HL-60/S4 treated with phorbol 12-myristate 13-acetate at 8.2 ng/mL for 4 days and 3 days (cell line): ENCODE data around the gene PLXNA4.

Experiments used
- in situ Hi-C: fragments of 300-500 bp; cut with MboI; formaldehyde crosslinking; loops from 2 replicates; pipeline ENCODE4 v1.15.0; 2022; ENCODE audit warnings: low sequenced_read_pairs

PLXNA4 gene

DNA sequence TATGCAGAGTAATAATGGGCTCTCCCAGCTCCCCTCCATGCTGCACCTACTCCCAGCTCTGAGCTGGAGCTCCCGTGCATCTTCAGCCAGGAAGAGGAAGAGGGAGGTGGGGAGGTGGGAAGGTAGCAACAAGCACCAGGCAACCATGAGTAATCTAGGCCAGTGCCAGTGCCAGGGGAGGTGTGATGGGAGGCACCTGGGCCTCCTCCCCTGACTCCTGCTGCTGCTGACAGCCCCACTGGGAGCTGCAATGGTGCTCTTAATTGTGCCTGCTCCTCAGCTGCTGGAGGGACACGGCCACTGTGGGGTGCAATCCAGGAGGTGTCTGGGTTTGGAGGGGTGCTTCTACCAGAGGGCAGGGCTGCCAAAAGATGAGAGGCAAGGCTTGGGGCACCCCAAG, 243.0 kb downstream of the PLXNA4 start:
- in situ Hi-C loops = no loop called here

GRCh38 chr7:132328760-132329159, 247.5 kb downstream of the PLXNA4 start:
- in situ Hi-C loops = no loop called here

- in situ Hi-C loops = no loop called here
Observed at GRCh38 chr7:132328047-132328620, 248.1 kb downstream of the PLXNA4 start.

GRCh38 chr7:132326878-132327589, 249.2 kb downstream of the PLXNA4 start:
- in situ Hi-C loops = no loop called here

DNA sequence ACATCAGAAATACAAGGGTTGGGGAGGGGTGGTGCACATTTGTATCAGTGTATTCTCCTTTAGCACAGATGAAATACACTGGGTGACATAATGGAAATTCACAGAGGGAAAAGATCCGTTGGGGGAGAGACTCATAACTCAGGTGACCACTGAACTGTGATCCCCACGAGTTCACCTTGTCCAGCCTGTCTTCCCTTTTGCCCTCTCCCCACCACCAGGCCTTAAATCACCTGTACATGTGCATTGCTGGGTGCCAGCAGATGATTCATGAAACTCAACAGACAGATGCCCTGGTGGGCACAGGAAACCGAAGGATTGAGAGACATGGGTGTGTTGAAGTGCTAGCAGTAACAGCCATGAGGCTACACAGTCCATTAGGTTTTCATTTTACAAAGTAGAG, 253.3 kb downstream of the PLXNA4 start:
- in situ Hi-C loops = no loop called here

DNA sequence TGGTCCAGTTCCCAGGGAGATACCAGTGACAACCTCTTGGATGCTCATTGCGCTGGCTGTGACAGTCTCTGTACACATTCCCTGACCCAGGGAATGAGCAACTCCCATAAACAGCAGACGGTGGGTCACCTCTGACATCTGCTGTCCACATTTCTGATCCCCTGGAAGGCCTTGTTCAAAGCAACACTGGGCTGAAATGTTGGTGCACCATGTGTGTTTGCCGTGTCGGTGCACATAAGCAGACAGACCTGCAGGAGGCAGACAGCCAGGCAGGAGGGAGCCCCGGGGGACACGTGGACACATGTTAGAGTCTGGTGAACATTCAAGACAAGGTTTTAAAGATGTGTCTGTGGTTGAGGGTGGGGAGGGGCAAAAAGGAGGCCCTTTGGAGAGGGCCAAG, 254.9 kb downstream of the PLXNA4 start:
- in situ Hi-C loops = no loop called here

GRCh38 chr7:132319481-132319880, 256.8 kb downstream of the PLXNA4 start:
- in situ Hi-C loops = no loop called here

GRCh38 chr7:132318352-132319318, 257.6 kb downstream of the PLXNA4 start:
- in situ Hi-C loops = no loop called here

DNA sequence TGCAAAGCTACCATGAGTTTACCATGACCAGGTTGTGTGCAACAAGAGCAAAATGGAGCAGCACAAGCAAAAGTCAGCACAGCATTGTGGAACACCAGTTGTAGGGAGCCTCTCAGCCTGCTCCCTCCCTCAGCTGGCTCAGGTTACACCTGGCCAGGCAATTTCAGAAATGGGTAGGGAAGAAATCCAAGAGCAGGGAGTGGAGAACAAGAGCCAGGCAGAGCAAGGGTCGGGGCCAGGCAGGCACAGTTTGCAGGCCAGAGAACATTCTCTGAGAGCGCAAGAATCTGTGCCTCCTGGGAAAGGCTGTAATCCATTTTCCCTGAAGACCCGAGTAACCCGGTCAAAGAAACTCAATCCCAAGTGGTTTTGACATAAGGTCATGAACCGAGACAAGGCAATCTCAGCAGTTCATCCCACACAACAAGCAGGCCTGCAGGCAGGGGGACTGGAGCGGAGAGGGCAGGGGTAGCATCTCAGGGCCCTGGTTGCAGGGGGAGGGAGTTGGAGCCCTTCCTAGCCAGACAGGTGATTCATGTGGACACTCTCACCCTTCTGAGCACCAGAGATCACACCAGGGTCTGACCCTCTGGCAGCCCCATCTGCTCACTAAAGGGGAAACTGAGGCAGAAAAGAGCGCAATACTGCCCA, 258.4 kb downstream of the PLXNA4 start:
- in situ Hi-C loops = no loop called here

DNA sequence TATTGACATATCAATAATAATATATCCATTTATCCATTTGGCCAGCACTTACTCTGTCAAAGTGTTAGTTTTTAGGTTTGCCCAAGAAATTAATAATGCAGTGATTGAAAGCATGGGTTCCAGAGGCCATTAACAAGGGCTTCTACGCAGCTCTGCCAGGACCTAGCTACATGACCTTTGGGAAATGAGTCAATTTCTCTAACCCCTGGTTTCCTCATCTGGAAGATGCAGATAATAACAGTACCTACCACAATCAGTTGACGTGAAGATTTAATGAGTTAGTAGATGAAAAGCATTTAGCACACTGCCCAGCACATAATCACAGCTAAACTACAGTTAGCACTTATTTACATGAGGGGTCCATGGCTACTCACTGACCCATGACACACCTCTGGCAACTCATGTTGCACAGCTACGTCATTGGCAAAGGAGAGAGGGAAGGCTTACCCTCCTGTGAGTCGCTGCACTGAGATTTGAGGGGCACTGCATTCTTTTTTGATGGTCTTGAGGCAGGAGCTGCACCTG, 263.7 kb downstream of the PLXNA4 start:
- in situ Hi-C loops = no loop called here

DNA sequence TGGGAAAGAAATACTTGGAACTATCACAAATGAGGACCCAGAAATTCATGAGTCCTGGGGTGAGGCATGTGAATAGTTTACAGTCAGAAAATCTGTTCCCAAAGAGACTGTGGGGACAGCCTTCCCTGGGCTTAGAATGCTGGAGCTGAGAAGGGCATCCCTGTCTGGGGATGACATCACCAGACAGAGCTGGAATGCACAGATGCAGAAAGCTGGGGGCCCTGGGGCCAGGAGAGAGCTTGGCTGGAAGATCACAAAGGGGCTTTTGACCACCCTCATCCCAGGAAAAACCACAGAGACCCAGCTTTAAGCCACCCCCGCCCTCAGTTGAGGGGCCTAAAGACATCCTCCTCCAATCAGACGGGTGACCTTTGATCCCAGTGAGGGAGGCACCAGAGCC, 264.5 kb downstream of the PLXNA4 start:
- in situ Hi-C loops = no loop called here

DNA sequence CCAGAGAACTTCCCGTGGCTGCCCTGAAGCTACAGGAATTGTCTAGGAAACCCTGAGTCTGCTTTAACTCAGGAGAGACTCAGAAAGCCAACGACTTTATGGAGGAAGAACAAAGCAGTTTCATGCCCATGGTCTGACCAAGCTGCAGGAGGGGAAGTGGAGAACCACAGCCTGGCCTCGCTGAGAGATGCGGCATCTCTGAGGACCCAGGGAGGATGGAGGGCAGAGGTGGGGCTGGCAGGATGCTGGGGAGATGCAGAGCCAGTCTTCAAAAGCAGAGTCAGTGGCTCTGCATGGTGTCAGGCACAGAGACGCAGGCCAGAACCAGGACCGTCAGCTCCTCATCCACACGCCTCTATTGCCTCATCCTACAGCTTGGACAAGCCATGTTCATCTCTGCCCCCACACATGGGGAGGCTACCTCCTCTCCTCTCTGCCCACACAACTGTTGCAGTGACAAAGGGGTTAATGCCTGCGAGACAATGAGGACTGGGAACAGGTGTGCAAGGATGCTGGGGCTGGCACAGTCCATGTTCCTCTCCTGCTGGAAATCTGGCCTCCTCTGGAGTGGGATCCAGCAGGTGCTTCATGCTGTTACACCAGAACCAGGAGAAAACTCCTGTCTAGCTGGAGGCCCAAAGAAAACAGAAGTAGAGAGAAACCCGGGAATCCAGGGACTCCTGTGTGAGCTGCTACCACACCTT, 267.0 kb downstream of the PLXNA4 start:
- in situ Hi-C loops = no loop called here

DNA sequence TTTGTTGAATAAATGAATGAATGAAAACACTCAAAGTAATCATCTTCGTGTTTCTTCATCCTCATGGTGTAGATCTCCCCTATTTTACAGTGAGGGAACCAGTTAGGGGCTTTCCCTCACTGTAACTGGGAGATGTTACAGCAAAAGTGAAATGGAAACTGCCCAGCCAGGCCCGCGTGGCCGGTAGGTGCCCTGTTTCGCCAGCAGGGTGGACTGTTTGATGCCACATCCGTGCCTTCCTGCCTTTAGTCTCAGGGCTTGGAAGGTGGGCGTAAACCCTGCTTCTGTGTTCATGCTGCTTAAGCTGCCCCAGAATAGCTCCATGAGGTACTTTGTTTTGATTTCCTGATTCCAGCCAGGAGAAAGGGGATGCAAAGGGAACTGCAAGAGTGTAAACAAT, 268.8 kb downstream of the PLXNA4 start:
- in situ Hi-C loops = no loop called here

DNA sequence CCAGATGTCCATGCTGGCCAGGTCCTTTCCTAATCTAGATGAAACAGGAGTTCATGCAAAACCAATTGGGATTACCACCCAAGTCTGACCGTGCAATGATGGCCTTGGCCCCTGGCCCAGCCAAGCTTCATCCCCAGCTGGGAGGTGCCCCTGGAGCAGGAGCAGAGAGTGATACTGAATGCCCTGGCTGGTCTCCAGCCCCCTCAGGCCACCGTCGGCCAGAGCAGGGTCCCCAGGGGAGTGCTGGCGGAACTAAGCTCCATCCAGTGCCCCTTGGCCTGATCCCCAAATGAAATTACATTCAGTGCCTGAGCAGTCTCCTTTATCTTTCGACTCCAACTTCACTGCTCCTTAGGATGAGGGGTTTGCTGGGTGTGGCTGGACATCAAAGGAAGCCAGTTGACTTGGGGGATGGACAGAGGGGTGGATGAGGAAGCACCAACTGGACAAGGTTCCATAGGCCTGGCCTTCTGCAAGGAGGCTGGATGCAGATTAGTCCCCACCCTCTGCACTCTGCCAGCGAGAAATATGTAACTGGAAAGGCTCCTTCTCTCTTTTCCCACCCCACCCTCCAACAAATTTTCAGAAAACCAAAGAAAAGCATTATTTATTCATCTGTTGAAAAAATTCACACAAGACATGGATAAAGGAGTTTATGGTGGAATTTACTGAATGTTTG, 275.5 kb downstream of the PLXNA4 start:
- in situ Hi-C loops = no loop called here

- in situ Hi-C loops = no loop called here
Observed at GRCh38 chr7:132298790-132299189, 277.5 kb downstream of the PLXNA4 start.

GRCh38 chr7:132296820-132297219, 279.4 kb downstream of the PLXNA4 start:
- in situ Hi-C loops = no loop called here

DNA sequence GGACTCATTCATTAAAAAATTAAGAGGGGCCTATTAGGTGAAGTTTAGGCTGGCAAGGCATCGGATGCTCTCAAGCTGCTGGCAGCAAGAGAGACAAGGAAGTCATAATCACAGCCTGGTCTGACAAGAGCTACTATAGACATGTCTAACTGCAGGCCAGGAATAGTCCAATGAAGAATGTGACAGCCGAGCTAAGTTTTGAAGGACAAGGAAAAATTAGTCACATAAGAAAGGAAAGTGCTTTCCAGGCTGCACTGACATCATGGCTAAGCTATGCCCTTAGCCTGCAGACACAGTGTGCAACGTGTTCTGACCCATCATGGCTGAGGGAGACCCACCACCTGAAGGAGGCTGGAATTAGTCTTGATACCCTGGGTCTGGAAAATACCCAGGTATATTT, 281.1 kb downstream of the PLXNA4 start:
- in situ Hi-C loops = no loop called here

DNA sequence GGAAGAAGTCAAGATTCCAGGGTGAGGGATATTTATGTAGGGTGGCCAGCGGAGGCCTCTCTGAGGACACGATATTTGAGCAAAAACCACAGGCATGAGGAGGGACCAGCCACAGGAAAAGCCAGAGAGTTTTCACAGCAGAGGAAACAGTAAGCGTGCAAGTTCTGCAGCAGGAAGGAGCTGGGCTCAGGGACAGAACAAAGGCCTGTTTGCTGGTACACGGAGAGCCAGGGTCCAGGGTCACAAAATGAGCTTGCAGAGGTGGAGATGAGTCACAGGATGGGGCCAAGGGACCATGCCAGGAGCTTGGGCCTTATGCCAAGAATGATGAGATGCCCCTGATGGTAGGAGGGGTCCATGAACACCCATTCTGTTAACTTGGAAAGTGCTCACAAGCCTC, 283.5 kb downstream of the PLXNA4 start:
- in situ Hi-C loops = no loop called here

GRCh38 chr7:132291481-132291880, 284.8 kb downstream of the PLXNA4 start:
- in situ Hi-C loops = no loop called here

GRCh38 chr7:132290021-132290420, 286.2 kb downstream of the PLXNA4 start:
- in situ Hi-C loops = no loop called here
